ENCODE data around the gene CAV1.

Gene CAV1

GRCh38 chr7:116529250-116529649 is 4.4 kb downstream of the CAV1 start:
- TF ChIP-seq FOXP2 (optimal IDR thresholded peaks at IDR 0.05; ENCODE audit: control extremely low read depth, extremely low read length, insufficient read depth) (no peak), POLR2AphosphoS5 (IDR thresholded peaks at IDR 0.05; ENCODE audit: borderline replicate concordance, low read depth, low read length) (no peak), EZH2 (IDR thresholded peaks at IDR 0.05) (no peak)
- Histone ChIP-seq H3K4me3 (peak overlapping the region; percentile 70), H3K36me3 (ENCODE audit: insufficient read depth, low read length) (peaks cover 75% of the 10 kb centered on the region), H3K27ac (peak overlapping the region; percentile 42; the same call in 1 of the 2 replicates), H3K9ac (ENCODE audit: insufficient read length) (peak overlapping the region; percentile 64), H3K9me3 (ENCODE audit: low read depth, low read length) (no peaks in the 10 kb centered on the region)
- no peak for DNase-seq (ENCODE audit: low read depth, low spot score)

- peak overlapping the region; percentile 64 for H3K9ac ChIP-seq (ENCODE audit: insufficient read length)
- peak overlapping the region; percentile 42 for H3K27ac ChIP-seq
- TF ChIP-seq FOXP2 (optimal IDR thresholded peaks at IDR 0.05; ENCODE audit: control extremely low read depth, extremely low read length, insufficient read depth) (no peak), POLR2AphosphoS5 (IDR thresholded peaks at IDR 0.05; ENCODE audit: borderline replicate concordance, low read depth, low read length) (no peak), EZH2 (IDR thresholded peaks at IDR 0.05) (no peak)
- H3K4me3 ChIP-seq, result peak overlapping the region; percentile 70
- DNase-seq (ENCODE audit: low read depth, low spot score), result no peak
- no peaks in the 10 kb centered on the region for H3K9me3 ChIP-seq (ENCODE audit: low read depth, low read length)
- peaks cover 84% of the 10 kb centered on the region for H3K36me3 ChIP-seq (ENCODE audit: insufficient read depth, low read length)
Measured at GRCh38 chr7:116530107-116530820, 5.4 kb downstream of the CAV1 start.

- Histone ChIP-seq H3K27ac (peak overlapping the region; percentile 61), H3K9ac (ENCODE audit: insufficient read length) (no peak overlapping the region), H3K9me3 (ENCODE audit: low read depth, low read length) (no peaks in the 10 kb centered on the region), H3K36me3 (ENCODE audit: insufficient read depth, low read length) (peaks cover 93% of the 10 kb centered on the region), H3K4me3 (peak overlapping the region; percentile 52; the same call in 1 of the 2 replicates)
- DNase-seq (ENCODE audit: low read depth, low spot score), result no peak
- TF ChIP-seq FOXP2 (optimal IDR thresholded peaks at IDR 0.05; ENCODE audit: control extremely low read depth, extremely low read length, insufficient read depth) (no peak), POLR2AphosphoS5 (IDR thresholded peaks at IDR 0.05; ENCODE audit: borderline replicate concordance, low read depth, low read length) (no peak), EZH2 (IDR thresholded peaks at IDR 0.05) (no peak)
Measured at GRCh38 chr7:116532102-116532688, 7.4 kb downstream of the CAV1 start.

GRCh38 chr7:116534790-116535189 is 10.0 kb downstream of the CAV1 start:
- Histone ChIP-seq H3K9me3 (ENCODE audit: low read depth, low read length) (no peaks in the 10 kb centered on the region), H3K9ac (ENCODE audit: insufficient read length) (no peak overlapping the region), H3K36me3 (ENCODE audit: insufficient read depth, low read length) (peaks cover 95% of the 10 kb centered on the region), H3K27ac (peak overlapping the region; percentile 51), H3K4me3 (no peak overlapping the region)
- DNase-seq (ENCODE audit: low read depth, low spot score), result no peak
- TF ChIP-seq FOXP2 (optimal IDR thresholded peaks at IDR 0.05; ENCODE audit: control extremely low read depth, extremely low read length, insufficient read depth), result no peak
- no peak for TF ChIP-seq EZH2 (IDR thresholded peaks at IDR 0.05)
- no peak for TF ChIP-seq POLR2AphosphoS5 (IDR thresholded peaks at IDR 0.05; ENCODE audit: borderline replicate concordance, low read depth, low read length)

- Histone ChIP-seq H3K4me3 (no peak overlapping the region), H3K9ac (ENCODE audit: insufficient read length) (no peak overlapping the region), H3K27ac (peak overlapping the region; percentile 51), H3K9me3 (ENCODE audit: low read depth, low read length) (no peaks in the 10 kb centered on the region), H3K36me3 (ENCODE audit: insufficient read depth, low read length) (peaks cover 95% of the 10 kb centered on the region)
- TF ChIP-seq POLR2AphosphoS5 (IDR thresholded peaks at IDR 0.05; ENCODE audit: borderline replicate concordance, low read depth, low read length) (no peak), FOXP2 (optimal IDR thresholded peaks at IDR 0.05; ENCODE audit: control extremely low read depth, extremely low read length, insufficient read depth) (no peak), EZH2 (IDR thresholded peaks at IDR 0.05) (no peak)
- no peak for DNase-seq (ENCODE audit: low read depth, low spot score)
Measured at GRCh38 chr7:116535416-116535815, 10.6 kb downstream of the CAV1 start.

- H3K9me3 ChIP-seq (ENCODE audit: low read depth, low read length), result no peaks in the 10 kb centered on the region
- peaks cover 97% of the 10 kb centered on the region for H3K36me3 ChIP-seq (ENCODE audit: insufficient read depth, low read length)
- H3K27ac ChIP-seq, result peak overlapping the region; percentile 75
- H3K4me3 ChIP-seq, result no peak overlapping the region
- DNase-seq (ENCODE audit: low read depth, low spot score), result no peak
- H3K9ac ChIP-seq (ENCODE audit: insufficient read length), result no peak overlapping the region
- TF ChIP-seq FOXP2 (optimal IDR thresholded peaks at IDR 0.05; ENCODE audit: control extremely low read depth, extremely low read length, insufficient read depth), result no peak
- TF ChIP-seq EZH2 (IDR thresholded peaks at IDR 0.05), result no peak
- no peak for TF ChIP-seq POLR2AphosphoS5 (IDR thresholded peaks at IDR 0.05; ENCODE audit: borderline replicate concordance, low read depth, low read length)
Measured at GRCh38 chr7:116538138-116538537, 13.3 kb downstream of the CAV1 start.

- no peak for DNase-seq (ENCODE audit: low read depth, low spot score)
- peaks cover 100% of the 10 kb centered on the region for H3K36me3 ChIP-seq (ENCODE audit: insufficient read depth, low read length)
- H3K27ac ChIP-seq, result peak overlapping the region; percentile 75
- H3K9ac ChIP-seq (ENCODE audit: insufficient read length), result no peak overlapping the region
- TF ChIP-seq POLR2AphosphoS5 (IDR thresholded peaks at IDR 0.05; ENCODE audit: borderline replicate concordance, low read depth, low read length) (no peak), FOXP2 (optimal IDR thresholded peaks at IDR 0.05; ENCODE audit: control extremely low read depth, extremely low read length, insufficient read depth) (no peak), EZH2 (IDR thresholded peaks at IDR 0.05) (no peak)
- H3K9me3 ChIP-seq (ENCODE audit: low read depth, low read length), result no peaks in the 10 kb centered on the region
- H3K4me3 ChIP-seq, result no peak overlapping the region
Measured at GRCh38 chr7:116539879-116540278, 15.0 kb downstream of the CAV1 start.

GRCh38 chr7:116540743-116541142 is 15.9 kb downstream of the CAV1 start:
- Histone ChIP-seq H3K4me3 (no peak overlapping the region), H3K27ac (peak overlapping the region; percentile 75), H3K36me3 (ENCODE audit: insufficient read depth, low read length) (peaks cover 100% of the 10 kb centered on the region), H3K9ac (ENCODE audit: insufficient read length) (no peak overlapping the region), H3K9me3 (ENCODE audit: low read depth, low read length) (no peaks in the 10 kb centered on the region)
- no peak for TF ChIP-seq EZH2 (IDR thresholded peaks at IDR 0.05)
- TF ChIP-seq FOXP2 (optimal IDR thresholded peaks at IDR 0.05; ENCODE audit: control extremely low read depth, extremely low read length, insufficient read depth), result no peak
- TF ChIP-seq POLR2AphosphoS5 (IDR thresholded peaks at IDR 0.05; ENCODE audit: borderline replicate concordance, low read depth, low read length), result no peak
- no peak for DNase-seq (ENCODE audit: low read depth, low spot score)
